ENCODE results near the gene NEURL4.

The NEURL4 gene

DNA sequence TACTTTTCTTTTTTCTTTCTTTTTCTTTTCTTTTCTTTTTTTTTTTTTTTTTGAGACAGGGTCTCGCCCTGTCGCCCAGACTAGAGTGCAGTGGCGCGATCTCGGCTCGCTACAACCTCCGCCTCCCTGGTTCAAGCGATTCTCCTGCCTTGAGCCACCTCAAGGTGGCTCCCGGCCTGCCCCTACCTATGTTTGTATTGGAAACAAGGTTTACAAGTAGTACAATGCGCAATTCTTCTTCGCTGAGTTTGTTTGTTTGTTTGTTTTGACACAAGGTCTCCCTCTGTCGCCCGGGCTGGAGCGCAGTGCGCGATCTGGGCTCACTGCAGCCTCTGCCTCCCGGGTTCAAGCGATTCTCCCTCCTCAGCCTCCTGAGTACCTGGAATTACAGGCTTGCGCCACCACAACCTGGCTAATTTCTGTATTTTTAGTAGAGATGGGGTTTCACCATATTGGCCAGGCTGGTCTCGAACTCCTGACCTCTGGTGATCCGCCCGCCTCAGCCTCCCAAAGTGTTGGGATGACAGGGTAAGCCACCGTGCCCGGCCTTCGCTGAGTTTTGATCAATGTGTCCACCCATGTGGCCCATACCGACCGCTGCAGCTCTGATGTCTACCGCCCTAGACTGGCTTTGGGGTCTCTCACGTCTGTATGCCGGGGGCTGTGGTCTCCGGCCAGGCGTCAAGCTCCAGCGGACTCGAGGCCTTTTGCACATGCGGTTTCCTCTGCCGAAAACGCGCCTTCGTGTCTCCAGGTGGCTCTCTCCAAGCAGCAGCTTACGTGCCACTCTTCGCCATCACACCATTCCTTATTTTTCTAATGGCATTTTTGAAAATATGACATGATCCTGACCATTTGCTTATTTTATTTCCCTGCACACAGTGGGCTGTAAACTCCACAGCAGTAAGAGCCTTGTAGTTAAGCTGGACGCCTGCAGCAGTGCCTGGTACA is 33.6 kb downstream of the NEURL4 start:
- DNase-seq: no peak

DNA sequence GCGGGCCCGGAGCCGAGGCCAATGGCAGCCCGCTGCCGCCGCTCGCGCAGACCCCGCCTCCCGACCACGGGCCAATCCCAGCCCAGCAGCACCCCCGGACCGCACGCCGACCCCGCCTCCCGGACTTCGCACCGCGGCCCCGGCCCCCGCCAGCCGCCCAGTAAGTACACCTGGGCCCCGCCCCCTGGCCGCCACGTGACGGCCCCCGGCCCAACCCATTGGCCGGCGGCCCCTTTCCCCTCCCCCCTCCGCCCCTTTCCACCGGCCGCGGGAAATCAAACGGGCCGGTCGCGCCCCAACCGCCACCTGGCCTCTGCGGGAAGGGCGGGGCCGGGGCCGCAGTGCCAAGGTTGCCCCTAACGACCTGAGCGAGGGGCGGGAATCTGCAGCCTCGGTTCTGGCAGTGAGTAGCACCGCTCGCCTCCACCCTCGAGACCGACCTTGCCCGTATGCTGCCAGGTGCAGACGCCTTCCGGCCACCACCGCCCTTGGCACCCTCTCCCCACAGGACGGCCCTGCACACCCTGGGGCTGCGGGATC is 34.5 kb downstream of the NEURL4 start, which contains the start of gene YBX2:
Gene YBX2 (minus strand): TSS at position 26 of the 540 bp plus-strand sequence. CDS start 139 bp downstream, outside the sequence.
- peak; percentile 86 for DNase-seq

DNA sequence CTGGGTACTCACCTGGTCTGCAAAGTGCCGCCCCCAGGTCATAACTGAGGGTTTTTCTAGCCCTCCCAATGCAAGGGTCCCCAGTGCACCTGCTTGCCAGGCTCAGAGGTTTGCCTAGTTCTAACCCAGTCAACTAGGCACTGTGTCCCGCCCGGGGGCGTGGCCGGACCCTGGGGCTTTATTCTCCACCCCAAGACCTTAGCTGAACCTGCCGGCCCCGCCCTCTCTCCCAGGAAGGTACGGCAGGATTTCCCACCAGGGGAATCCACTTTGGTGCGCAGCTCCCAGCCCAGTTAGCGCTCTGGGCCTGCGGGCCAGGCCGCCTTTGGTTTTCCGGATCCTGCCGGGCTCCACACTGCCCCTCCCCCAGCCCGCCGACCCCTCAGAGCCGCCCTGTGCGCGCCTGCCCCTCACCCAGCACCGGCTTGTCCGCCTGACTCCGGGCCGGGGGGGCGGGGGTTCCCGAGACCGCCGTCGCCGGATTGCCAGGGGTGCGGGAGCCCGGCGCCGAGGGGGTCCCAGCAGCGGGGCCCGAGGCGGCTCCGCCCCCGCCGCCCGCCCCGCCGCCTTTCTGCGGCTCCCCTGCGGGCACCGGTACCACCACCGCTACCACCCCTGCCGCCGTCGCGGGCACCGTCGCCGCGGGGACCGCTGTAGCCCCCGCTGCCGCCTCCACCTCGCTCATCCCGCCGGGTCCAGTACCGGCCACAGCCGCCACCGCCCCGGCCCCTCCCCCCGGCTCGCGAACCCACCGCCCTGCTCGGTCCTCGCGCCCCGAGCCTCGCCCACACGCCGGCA is 35.1 kb downstream of the NEURL4 start:
- DNase-seq: no peak

DNA sequence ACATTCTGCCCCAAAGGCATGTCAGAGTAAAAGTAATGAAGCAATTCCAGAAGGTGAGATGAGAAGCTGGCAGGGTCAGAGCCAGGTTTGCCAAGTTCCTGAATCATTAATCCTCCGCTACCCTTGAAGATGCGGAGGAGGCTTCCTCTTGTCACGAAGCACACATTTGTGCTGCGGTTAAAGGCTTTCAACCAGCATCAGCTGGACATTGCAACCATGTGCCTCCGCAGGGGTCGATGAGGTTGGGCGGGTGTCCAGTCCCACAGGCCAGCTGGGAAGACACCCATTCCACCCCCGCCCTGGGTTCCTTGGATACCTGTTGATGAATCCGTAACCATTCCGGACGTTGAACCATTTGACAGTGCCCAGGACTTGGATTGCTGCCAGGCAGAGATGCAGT is 36.0 kb downstream of the NEURL4 start:
- no peak for DNase-seq

DNA sequence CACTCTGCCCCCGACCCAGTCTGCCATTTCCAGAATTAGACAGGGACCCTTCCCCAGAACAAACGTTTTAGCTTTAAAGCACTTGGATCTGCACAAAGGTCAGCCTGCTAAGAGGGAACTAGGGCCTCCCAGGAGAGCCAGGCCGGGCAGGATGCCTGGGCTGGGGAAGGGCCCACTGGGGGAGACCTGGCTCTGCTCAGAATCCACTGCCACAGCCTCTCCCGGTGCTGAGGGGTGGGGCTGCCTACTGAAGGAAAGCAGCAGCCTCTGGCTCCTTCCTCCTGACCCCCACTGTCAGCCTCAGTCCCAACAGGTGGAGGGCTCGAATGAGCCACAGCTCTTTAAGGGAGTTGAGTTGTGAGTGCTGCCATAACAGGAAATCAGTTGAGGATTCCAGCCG is 36.4 kb downstream of the NEURL4 start:
- DNase-seq: no peak

DNA sequence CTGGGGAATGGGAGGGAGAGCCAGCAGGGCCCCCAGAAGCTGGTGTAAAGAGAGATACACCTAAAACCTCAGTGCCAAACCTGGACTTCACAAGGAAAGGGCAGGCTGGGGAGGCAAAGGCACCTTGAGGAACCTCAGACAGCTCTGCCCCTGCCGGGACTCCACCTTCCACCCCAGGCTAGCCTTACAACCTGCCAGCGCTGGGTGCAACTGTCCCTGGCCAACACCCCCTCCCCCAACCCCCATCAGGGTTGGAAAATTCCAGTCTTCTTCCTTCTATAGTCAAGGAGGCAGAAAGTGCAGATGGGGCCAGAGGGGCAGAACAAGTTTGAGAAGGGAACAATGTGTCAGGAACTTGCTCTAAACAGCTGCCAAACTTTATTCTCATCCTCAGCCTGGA is 36.9 kb downstream of the NEURL4 start:
- no peak for DNase-seq

DNA sequence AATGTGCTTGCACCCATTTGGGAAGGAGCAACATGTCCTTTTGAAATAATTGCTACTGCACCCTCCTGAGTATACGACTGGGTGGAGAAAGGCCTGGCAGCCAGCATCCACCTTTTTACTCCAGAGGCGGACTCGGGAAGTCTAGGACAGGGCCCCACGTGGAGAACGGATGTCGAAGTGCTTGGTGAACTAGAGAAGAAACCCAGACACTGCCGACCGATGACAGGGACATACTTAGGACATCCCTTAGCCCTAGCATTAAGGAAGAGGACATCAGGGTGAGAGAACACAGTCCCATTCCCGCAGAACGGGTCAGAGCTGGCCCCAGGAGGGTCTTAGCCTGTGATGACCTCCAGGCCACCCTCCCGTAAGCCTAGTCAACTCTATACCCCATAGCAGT is 38.5 kb downstream of the NEURL4 start:
- no peak for DNase-seq

DNA sequence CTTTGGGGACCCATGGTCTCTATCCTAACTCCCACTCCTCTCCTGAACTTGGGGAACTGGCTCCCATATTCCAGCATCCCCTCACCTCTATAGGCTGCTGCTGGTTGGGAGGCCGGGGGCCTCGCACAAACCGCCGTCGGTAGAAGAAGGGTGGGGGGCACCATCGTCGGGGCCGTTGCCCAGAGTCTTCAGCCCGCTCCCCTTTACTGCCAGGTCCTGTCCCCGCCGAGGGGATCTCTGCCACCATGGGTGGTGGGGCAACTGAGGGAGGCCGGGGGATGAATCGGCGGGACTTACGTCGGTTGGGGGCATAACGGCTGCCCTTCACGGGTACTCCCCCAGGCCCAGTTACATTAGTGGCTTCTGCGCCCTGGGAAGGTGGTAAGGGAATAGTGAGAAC is 39.0 kb downstream of the NEURL4 start:
- DNase-seq: no peak

DNA sequence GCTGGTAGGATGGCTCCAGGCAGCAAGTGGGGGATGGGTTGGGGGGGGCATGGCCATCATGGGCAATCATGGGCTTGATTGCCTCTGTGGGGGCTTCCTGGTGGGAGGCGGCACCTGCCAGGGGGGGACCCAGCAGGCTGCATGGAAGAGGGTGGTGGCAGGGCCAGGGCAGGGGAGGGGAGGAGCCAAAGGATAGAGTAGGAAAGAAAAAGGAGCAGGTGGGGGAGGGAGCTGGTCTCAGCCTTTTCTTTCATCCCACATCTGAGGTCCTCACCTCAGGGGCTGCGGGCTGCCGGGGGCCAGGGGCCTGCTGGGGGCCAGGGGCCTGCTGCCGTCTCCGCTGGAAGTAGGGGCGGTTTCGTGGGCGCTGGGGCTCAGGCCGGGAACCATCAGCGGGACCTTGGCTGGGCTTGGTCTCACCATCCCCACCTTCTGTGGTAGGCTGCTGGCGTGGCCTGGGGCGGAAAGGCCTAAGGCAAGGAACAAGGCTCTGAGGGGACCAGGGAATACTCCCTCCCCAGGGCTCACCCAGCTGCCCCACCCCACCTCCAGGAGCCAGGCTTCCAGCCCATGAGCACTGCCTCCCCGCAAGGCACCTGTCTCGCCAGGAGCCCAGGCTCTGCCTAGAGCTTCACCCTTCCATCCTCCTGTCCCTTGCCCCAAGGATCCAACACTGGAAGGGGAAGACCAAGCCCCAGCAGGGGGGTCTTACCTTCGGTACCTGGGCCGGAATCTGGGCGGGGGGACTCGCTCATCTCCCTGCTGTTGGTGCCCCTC is 39.7 kb downstream of the NEURL4 start:
- DNase-seq: no peak

DNA sequence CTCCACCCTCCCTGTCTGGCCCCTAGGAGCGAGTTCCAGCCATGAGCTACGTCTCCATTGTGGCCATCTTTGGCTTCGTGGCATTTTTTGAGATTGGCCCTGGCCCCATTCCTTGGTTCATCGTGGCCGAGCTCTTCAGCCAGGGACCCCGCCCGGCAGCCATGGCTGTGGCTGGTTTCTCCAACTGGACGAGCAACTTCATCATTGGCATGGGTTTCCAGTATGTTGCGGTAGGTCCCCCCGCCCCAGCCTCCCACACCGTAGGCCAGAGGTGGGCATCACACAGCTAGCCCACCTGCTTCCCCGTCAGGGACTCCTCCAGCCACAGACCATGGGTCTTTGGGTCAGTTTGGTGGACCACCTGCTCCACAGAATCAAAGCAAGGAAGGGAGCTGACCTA is 43.5 kb downstream of the NEURL4 start:
- no peak for DNase-seq

DNA sequence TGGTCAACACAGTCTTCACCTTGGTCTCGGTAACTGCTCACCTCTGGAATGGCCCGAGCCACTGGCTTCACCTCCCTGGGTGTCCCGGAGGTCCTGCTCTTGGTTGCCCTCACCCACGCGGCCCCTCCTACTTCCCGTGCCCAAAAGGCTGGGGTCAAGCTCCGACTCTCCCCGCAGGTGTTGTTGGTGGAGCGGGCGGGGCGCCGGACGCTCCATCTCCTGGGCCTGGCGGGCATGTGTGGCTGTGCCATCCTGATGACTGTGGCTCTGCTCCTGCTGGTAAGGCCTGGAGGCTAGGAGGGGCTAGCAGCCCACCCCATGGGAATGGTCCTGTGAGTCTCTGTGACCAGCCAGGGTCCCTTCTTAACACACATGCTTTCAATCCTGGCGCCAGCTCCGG is 44.2 kb downstream of the NEURL4 start:
- DNase-seq: no peak

DNA sequence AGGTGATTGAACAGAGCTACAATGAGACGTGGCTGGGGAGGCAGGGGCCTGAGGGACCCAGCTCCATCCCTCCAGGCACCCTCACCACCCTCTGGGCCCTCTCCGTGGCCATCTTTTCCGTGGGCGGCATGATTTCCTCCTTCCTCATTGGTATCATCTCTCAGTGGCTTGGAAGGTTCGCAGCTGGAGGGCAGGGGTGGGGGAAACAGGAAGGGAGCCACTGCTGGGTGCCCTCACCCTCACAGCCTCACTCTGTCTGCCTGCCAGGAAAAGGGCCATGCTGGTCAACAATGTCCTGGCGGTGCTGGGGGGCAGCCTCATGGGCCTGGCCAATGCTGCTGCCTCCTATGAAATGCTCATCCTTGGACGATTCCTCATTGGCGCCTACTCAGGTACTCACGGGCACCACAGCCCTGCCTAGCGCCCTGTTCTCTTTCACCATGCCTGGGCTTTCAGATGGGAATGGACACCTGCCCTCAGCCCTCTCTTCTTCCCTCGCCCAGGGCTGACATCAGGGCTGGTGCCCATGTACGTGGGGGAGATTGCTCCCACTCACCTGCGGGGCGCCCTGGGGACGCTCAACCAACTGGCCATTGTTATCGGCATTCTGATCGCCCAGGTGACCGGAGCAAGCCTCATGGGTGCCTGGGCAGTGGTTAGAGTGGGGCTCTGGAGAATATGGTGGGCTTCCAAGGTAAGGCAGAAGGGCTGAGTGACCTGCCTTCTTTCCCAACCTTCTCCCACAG is 45.5 kb downstream of the NEURL4 start:
- no peak for DNase-seq

DNA sequence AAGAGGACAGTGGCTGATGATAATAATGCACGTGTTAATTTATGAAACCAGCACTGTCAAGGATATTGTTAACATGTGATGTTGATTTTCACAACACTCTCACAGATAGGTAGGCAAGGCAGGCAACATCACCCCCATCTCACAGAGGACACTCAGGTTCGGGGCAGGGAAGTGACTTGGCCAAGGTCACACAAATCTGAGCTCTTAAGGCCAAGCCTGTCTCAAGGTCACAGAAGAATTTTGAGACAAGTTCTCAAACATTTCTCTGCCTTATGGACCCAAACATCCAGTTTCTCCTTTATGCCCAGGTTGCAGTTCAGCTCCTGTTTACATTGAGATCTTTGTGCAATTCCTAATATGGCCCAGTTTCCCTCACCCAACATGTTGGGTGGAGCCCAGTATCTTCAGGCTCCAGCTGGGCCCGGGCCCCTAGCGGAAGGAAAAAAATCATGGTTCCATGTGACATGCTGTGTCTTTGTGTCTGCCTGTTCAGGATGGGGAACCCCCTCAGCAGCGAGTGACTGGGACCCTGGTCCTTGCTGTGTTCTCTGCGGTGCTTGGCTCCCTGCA is 46.3 kb downstream of the NEURL4 start:
- no peak for DNase-seq

DNA sequence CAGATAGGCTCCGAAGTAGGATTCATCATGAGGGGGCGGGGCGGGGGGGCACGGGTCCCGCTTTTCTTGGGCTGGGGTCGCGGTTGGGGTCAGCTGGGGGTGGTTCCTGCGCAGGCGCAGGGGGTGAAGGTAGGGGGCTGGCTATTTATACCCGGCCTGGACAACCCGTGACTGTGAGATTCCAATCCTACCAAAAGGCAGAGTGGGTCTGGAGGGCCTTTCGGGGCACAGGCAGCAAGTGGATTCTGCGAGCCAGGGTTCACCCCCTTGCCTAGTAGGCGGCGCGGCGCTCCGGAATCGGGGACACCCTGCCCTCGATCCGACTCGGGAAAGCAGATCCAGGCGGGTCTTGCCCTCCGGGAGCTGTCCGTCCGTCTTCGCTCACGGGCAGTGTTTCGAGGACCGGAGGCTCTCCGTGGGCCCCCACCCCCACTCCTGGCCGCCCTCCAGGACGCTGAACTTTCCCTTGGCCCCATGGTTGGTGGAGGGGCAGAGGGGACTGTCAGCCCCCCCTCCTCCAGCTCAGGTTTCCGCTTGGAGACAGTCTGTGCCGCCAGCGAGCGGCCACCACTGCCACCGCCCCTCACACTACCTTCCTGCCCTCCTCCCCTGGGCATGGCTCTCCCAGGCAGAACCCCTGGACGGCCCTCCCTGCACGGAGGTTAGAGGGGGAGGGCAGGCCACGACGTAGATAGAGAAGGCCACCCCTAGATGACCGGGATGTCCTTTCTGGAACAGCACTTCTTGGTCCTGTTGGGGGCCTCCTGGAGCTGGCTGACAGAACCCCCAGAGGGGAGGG is 47.0 kb downstream of the NEURL4 start:
- no peak for DNase-seq

DNA sequence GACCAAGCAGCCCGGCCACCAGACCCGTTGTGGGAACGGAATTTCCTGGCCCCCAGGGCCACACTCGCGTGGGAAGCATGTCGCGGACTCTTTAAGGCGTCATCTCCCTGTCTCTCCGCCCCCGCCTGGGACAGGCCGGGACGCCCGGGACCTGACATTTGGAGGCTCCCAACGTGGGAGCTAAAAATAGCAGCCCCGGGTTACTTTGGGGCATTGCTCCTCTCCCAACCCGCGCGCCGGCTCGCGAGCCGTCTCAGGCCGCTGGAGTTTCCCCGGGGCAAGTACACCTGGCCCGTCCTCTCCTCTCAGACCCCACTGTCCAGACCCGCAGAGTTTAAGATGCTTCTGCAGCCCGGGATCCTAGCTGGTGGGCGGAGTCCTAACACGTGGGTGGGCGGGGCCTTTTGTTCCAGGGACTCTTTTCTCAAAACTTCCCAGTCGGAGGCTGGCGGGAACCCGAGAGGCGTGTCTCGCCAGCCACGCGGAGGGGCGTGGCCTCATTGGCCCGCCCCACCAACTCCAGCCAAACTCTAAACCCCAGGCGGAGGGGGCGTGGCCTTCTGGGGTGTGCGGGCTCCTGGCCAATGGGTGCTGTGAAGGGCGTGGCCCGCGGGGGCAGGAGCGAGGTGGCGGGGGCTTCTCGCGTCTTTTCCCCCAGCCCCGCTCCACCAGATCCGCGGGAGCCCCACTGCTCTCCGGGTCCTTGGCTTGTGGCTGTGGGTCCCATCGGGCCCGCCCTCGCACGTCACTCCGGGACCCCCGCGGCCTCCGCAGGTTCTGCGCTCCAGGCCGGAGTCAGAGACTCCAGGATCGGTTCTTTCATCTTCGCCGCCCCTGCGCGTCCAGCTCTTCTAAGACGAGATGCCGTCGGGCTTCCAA is 47.8 kb downstream of the NEURL4 start, which contains the start of gene SLC2A4:
Gene SLC2A4 (plus strand): TSS at position 645 of the 879 bp plus-strand sequence. CDS start 217 bp downstream, at position 862.
- peak; percentile 73 for DNase-seq

DNA sequence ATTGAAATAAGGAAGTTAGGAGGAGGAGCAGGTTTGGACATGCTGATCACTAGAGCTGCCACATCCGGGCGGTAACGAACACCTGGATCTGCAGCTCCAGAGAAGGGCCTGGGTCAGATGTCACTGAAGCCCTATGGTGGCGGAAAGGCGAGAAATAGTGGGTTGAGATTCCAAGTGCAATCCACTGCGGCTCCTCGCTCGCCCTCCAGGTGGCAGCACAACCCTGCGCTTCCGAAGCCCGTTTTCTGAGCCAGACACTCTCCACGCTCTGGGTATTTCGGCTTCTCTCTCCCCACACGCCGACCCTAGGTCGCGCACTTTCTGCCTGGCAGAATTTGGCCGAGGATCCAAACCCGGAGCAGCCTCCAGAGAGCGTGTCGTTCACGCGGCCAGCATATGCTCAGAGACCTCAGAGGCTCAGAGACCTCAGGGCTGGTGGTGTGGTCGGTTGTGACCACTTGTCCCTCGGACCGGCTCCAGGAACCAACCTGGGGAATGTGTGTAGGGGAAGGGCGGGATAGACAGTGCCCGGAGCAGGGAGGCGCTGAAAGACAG is 48.5 kb downstream of the NEURL4 start:
- DNase-seq: peak; percentile 79

DNA sequence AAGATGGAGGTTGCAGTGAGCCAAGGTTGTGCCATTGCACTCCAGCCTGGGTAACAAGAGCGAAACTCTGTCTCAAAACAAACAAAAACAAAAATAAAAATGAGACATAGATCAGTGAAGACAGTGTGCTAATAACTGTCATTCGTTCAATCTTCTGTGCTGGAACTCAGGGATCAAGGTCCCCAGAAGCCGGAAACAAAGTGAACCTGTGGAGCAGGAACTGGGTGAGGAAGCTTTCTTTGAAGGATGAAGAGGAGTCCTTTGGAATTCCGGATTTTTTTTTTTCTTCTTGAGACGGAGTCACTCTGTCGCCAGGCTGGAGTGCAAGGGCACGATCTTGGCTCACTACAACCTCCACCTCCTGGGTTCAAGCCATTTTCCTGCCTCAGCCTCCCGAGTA is 49.7 kb downstream of the NEURL4 start:
- no peak for DNase-seq

DNA sequence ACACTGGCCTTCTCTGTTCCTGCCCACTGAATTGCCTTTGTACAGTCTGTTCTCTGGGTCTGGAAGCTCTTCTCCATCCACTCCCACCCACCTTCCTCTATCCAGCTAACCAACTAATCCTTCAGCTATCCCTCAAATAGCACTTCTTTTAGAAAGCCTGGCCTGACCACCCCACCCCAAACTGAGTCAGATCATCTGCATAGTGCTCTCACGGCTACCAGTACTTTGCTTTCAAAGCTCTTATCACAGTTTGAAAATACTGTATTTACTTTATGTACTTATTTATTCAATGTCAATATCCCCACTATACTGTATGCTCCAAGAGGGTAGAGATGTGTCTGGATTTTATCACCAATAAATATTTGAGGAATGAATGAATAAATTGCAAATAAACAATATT is 62.4 kb downstream of the NEURL4 start:
- DNase-seq: no peak
